Renal cortical epithelial cell (primary cell): ENCODE measurements around the gene CETN3. TPM values are rescaled to one million over a fixed set of nuclear protein-coding genes. Genes with fewer than 3 reads are reported as not detected.
"Not testable (repeated sequence)": the region's sequence is repeated elsewhere in the genome, so short reads cannot be mapped to it uniquely, and the experiment has no call there.

Experiments used
- DNase-seq: peaks from one replicate; pipeline ENCODE4 v3.0.0-alpha.2; 2011; ENCODE audit warnings: low read depth
- total RNA-seq: library from RNA; depleted of rRNA; stranded (reverse); fragments of >200 nt; gene quantifications from 2 replicates; pipeline ENCODE4 v1.2.3, GENCODE V29; 2014

Gene CETN3
- total RNA-seq, 1 donor from 2014 or later, result 25.2 TPM

DNA sequence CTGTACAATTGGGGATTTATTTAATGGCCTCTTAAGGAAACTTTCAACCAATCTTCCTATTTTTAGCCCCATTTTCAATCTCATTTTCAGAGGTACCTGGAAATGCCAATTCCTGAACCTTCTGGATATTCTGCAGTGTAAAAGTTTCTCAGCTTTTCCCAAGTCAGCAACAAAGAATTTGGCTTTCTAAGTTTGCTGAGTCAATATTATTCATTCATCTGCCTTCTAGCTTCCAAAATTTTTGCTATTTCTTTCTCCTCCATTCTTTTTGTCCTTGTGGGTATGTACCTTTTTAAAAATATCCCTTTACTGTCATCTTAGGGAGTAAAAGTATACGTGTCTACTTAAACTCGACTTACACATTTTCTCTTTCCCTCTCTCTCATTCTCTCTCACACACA is 25.7 kb downstream of the CETN3 start:
- no peak for DNase-seq

GRCh38 chr5:90381213-90381929 is 28.2 kb downstream of the CETN3 start:
- no peak for DNase-seq

DNA sequence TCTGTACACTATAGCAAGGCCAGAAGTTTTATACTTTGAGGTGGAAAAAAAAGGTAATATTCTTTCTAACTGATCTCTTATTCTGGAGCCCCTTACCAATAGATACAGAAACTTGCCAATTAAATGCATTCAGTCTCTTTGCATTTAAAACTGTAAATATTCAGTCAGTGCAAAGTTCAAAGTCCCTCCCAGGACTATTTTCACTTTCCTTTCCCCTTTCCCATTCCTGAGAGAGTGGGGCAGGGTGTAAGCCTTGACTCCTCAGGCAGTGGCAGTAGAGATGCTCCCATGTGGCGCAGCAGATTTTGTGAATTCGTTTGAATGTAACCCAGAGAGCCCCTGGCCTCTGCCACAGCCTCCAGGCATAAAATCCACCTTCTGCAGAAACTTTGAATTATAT is 29.9 kb downstream of the CETN3 start:
- DNase-seq, result no peak

- no peak for DNase-seq
These were observed 30.8 kb downstream of the CETN3 start for GRCh38 chr5:90378752-90379151.

- not testable (repeated sequence) for DNase-seq
These were observed 38.3 kb downstream of the CETN3 start for GRCh38 chr5:90371269-90371668.

- DNase-seq, result no peak
These were observed 40.9 kb downstream of the CETN3 start for GRCh38 chr5:90368454-90369246.

GRCh38 chr5:90367879-90368278 is 41.7 kb downstream of the CETN3 start:
- DNase-seq, result no peak

GRCh38 chr5:90366948-90367347 is 42.6 kb downstream of the CETN3 start:
- no peak for DNase-seq

DNA sequence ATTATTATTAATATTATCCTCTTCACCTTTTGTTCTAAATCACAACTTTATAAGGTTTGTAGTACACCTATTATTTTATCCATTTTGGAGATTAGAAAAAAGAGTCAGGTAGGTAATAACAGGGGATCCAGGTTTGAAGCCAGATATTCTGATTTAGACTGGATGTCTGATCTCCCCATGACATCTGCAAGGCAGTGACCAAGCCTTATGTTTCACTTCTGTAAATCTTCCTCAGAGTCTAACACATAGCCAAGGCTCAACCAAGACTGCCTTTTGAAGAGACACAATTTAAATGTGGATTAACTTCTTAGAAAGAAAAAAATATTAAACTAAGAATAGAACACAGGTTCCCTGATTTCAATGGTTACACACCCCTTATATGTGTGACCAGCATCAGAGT is 44.2 kb downstream of the CETN3 start:
- no peak for DNase-seq

DNA sequence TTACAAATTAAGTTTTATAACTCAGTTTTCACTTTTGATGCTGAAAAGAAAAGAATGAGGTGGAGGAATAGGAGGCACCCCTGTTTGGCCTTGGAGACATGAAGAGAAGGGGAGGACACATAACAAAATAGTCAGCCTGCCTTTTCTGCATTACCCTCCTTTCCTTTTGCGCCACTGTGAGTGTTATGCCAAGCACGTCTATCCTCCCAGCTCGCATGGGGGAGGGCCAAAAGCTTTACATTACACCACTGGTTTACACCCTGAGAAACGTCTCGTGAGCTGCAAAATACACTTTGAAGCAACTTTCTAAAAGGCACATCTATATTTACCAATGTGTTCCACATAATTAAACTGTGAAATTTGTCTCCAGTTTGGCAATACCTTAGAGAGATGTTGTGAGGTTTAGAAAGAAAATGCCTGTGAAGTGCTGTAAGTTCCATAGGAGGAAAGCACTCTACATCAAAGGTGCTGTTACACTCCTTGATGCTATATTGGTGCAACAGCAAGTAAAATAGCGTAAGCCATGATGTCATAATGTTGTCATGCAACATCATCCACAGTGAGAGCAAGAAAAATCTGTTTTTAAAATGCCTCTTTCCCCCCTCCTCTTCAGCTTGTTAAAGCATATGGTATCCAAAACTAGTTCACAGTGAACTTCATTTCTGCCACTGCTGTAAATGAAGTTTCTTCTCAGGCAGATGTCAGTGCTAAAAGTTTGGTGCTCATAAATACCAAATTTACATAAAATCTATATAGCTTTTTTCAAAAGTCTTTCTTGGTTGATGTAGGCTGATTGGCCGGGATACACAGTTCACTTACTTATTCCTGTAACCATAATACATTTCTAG is 50.3 kb downstream of the CETN3 start:
- DNase-seq, result no peak

- no peak for DNase-seq
These were observed 52.9 kb downstream of the CETN3 start for GRCh38 chr5:90356622-90357021.

DNA sequence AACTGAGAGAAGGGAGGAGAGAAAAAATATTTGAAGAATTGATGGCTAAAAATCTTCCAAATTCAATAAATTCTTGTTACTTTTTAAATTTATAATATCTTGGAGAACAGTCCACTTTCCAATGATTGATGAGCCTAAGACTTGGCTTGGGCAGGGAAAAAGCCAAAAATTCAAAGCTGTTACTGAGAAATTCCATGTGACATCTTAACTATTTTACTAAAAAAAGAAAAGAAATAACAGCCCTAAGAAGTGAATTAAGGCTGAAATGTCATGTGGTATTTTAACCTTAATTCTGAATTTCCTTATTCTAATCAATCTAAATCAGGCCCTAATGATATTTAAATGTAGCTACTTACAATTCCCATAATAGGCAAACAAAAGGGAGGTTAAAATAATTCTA is 53.4 kb downstream of the CETN3 start:
- DNase-seq, result no peak

- DNase-seq, result no peak
These were observed 53.9 kb downstream of the CETN3 start for GRCh38 chr5:90355635-90356034.

DNA sequence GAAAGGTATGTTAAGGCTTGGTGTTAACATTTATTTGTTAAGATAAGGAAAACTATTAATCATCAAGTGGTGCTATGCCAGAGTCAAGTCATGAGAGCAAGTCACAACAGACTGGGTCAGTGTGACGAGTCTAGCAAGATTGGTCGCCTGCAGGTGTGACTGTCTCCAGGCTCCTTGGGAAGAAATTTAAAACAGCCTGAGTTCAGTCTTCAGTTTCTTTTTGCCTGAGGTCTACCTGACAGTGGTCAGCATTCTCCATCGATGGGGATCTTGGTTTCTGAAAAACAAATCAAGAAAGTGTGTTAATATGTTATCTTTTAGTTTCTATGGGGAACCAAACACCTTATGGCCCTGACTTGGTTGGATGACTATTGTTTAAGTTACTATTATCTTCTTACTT is 56.3 kb downstream of the CETN3 start:
- no peak for DNase-seq

DNA sequence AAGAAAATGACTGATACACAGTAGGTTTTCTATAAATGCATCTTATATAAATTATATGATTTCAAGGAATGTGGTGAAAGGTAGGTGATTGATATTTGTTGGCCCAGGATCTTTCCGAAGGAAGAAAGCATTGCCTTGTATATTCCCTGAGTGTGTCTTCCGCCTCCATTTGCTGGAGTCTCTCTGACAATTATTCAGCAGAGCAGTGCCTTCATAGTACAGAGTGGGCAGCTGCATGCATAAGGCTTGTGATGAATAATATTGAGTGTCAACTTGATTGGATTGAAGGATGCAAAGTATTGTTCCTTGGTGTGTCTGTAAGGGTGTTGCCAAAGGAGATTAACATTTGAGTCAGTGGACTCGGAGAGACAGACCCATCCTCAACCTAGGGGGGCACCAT is 58.5 kb downstream of the CETN3 start:
- DNase-seq, result no peak

DNA sequence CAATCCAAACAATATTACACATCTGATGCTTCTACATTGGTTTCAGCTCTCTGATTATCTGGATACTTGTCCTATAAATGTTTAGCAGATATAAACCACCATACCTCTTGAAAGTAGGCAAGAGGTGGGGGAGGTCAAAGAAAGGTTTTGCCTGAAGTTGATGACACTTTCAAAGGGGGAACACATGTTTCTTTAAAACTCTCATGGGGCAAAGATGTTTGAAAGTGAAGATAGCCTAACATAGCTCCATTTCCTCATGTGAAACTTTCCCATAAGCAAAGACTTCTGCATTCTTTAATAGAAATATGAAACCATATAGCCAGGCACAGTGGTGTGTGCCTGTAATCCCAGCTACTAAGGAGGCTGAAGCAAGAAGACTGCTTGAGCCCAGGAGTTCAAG is 62.1 kb downstream of the CETN3 start:
- DNase-seq, result no peak

GRCh38 chr5:90345684-90346083 is 63.9 kb downstream of the CETN3 start:
- no peak for DNase-seq

DNA sequence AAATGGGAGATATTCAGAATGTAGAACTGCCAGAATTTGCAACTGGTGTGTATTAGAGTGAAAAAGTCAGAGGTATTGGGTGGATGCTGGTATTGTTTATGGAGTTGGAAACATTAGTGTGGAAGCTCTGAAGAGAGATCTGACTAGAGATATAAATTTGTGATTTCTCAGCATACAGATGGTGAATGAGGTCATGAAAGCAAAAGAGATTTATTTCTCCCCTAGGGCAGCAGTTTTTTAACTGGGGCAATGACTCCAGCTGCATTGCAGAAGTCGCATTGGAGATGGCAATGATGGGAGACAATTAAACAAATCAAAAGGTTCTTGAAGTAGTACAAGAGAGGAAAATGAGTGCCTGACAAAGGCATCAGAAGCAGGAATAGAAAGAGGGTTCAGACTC is 64.9 kb downstream of the CETN3 start:
- DNase-seq, result no peak

DNA sequence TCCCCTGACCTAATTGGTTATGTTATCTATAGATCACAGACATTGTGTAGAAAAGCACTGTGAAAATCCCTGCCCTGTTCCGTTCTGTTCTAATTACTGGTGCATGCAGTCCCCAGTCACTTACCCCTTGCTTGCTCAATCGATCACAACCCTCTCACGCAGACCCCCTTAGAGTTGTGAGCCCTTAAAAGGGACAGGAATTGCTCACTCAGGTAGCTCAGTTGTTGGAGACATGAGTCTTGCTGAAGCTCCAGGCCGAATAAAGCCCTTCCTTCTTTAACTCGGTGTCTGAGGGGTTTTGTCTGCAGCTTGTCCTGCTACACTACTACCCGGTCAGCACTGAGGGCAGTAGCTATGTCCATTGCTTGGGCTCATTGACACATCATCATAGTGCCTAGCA is 65.8 kb downstream of the CETN3 start:
- DNase-seq, result not testable (repeated sequence)

- DNase-seq, result no peak
These were observed 67.0 kb downstream of the CETN3 start for GRCh38 chr5:90342576-90342975.
